ENCODE data around the gene RAPH1. TPM values are rescaled to one million over a fixed set of nuclear protein-coding genes. Genes with fewer than 3 reads are reported as not detected.

Gene RAPH1
- total RNA-seq, 2 experiments from 2014 or later, result 0.98 to 1.3 TPM

GRCh38 chr2:203453858-203454451 is 81.1 kb downstream of the RAPH1 start:
- ChIA-PET CTCF (interaction anchor here (0.6 to 2.4 kb wide), 12 partner anchors 12 to 630 kb away, joined by 3 to 13 read pairs (median 4); no protein-coding TSS in a partner anchor), POLR2A (no interaction called here)
- DNase-seq, result no peak
- Mint-ChIP-seq H3K9me3 (no peaks in the 10 kb centered on the region), H3K27ac (no peak overlapping the region), H3K4me1 (no peaks in the 10 kb centered on the region), H3K27me3 (no peaks in the 10 kb centered on the region), H3K4me3 (no peak overlapping the region), H3K36me3 (ENCODE audit: low read depth) (no peaks in the 10 kb centered on the region)

GRCh38 chr2:203451689-203452088 is 83.4 kb downstream of the RAPH1 start:
- Mint-ChIP-seq H3K36me3 (ENCODE audit: low read depth) (no peaks in the 10 kb centered on the region), H3K27ac (no peak overlapping the region), H3K9me3 (no peaks in the 10 kb centered on the region), H3K4me1 (peaks cover 4% of the 10 kb centered on the region), H3K4me3 (no peak overlapping the region), H3K27me3 (no peaks in the 10 kb centered on the region)
- ChIA-PET CTCF (interaction anchor here (1.3 kb wide), 1 partner anchor 364 kb away, joined by 3 read pairs; no protein-coding TSS in a partner anchor), POLR2A (no interaction called here)
- DNase-seq, result no peak

GRCh38 chr2:203451011-203451410 is 84.1 kb downstream of the RAPH1 start:
- Mint-ChIP-seq H3K4me1 (peaks cover 10% of the 10 kb centered on the region), H3K9me3 (no peaks in the 10 kb centered on the region), H3K4me3 (no peak overlapping the region), H3K27me3 (no peaks in the 10 kb centered on the region), H3K36me3 (ENCODE audit: low read depth) (no peaks in the 10 kb centered on the region), H3K27ac (no peak overlapping the region)
- ChIA-PET CTCF (no interaction called here), POLR2A (no interaction called here)
- DNase-seq, result no peak

- peaks cover 13% of the 10 kb centered on the region for H3K4me1 Mint-ChIP-seq
- no peak overlapping the region for H3K27ac Mint-ChIP-seq
- no peaks in the 10 kb centered on the region for H3K36me3 Mint-ChIP-seq (ENCODE audit: low read depth)
- H3K27me3 Mint-ChIP-seq, result no peaks in the 10 kb centered on the region
- ChIA-PET POLR2A (no interaction called here), CTCF (interaction anchor here (1.0 to 1.1 kb wide), 2 partner anchors 364 to 365 kb away, joined by 3 read pairs; no protein-coding TSS in a partner anchor)
- DNase-seq, result no peak
- H3K4me3 Mint-ChIP-seq, result no peak overlapping the region
- H3K9me3 Mint-ChIP-seq, result no peaks in the 10 kb centered on the region
Observed at GRCh38 chr2:203450561-203450960, 84.5 kb downstream of the RAPH1 start.

- ChIA-PET POLR2A (no interaction called here), CTCF (no interaction called here)
- Mint-ChIP-seq H3K4me1 (peaks cover 18% of the 10 kb centered on the region), H3K36me3 (ENCODE audit: low read depth) (no peaks in the 10 kb centered on the region), H3K4me3 (no peak overlapping the region), H3K27ac (no peak overlapping the region), H3K27me3 (no peaks in the 10 kb centered on the region), H3K9me3 (no peaks in the 10 kb centered on the region)
- DNase-seq, result no peak
Observed at GRCh38 chr2:203446780-203447179, 88.3 kb downstream of the RAPH1 start.

- CTCF ChIA-PET, result no interaction called here
- peaks cover 18% of the 10 kb centered on the region for H3K4me1 Mint-ChIP-seq
Observed at GRCh38 chr2:203446071-203446481, 89.0 kb downstream of the RAPH1 start.

GRCh38 chr2:203444738-203445137 is 90.4 kb downstream of the RAPH1 start:
- ChIA-PET POLR2A (no interaction called here), CTCF (interaction anchor here (1.4 kb wide), 2 partner anchors 13 to 220 kb away, joined by 3 to 4 read pairs; no protein-coding TSS in a partner anchor)
- H3K9me3 Mint-ChIP-seq, result no peaks in the 10 kb centered on the region
- H3K4me1 Mint-ChIP-seq, result peaks cover 18% of the 10 kb centered on the region
- no peak overlapping the region for H3K27ac Mint-ChIP-seq
- H3K27me3 Mint-ChIP-seq, result no peaks in the 10 kb centered on the region
- no peaks in the 10 kb centered on the region for H3K36me3 Mint-ChIP-seq (ENCODE audit: low read depth)
- H3K4me3 Mint-ChIP-seq, result no peak overlapping the region
- DNase-seq, result no peak

More at GRCh38 chr2:203446071-203446481, 89.0 kb downstream of the RAPH1 start:
- Mint-ChIP-seq H3K27me3 (no peaks in the 10 kb centered on the region), H3K4me3 (no peak overlapping the region), H3K9me3 (no peaks in the 10 kb centered on the region), H3K27ac (no peak overlapping the region), H3K36me3 (ENCODE audit: low read depth) (no peaks in the 10 kb centered on the region)
- DNase-seq, result no peak
- POLR2A ChIA-PET, result no interaction called here

- H3K9me3 Mint-ChIP-seq, result no peaks in the 10 kb centered on the region
- no peaks in the 10 kb centered on the region for H3K36me3 Mint-ChIP-seq (ENCODE audit: low read depth)
- POLR2A ChIA-PET, result no interaction called here
- no peak for DNase-seq
- H3K4me1 Mint-ChIP-seq, result peaks cover 14% of the 10 kb centered on the region
- H3K4me3 Mint-ChIP-seq, result no peak overlapping the region
- no peaks in the 10 kb centered on the region for H3K27me3 Mint-ChIP-seq
- CTCF ChIA-PET, result interaction anchor here (0.5 to 2.0 kb wide), 4 partner anchors 11 to 1789 kb away, joined by 3 to 5 read pairs (median 4); no protein-coding TSS in a partner anchor
- H3K27ac Mint-ChIP-seq, result no peak overlapping the region
Observed at GRCh38 chr2:203442463-203442862, 92.6 kb downstream of the RAPH1 start.

- CTCF ChIA-PET, result interaction anchor here (1.5 to 2.0 kb wide), 2 partner anchors 10 to 12 kb away, joined by 5 read pairs; no protein-coding TSS in a partner anchor
- H3K27ac Mint-ChIP-seq, result no peak overlapping the region
Observed at GRCh38 chr2:203441463-203441862, 93.6 kb downstream of the RAPH1 start.

GRCh38 chr2:203440671-203441070 is 94.4 kb downstream of the RAPH1 start:
- no peaks in the 10 kb centered on the region for H3K27me3 Mint-ChIP-seq
- DNase-seq, result no peak
- H3K9me3 Mint-ChIP-seq, result no peaks in the 10 kb centered on the region
- POLR2A ChIA-PET, result no interaction called here
- H3K4me1 Mint-ChIP-seq, result peaks cover 5% of the 10 kb centered on the region
- CTCF ChIA-PET, result no interaction called here
- H3K36me3 Mint-ChIP-seq (ENCODE audit: low read depth), result no peaks in the 10 kb centered on the region
- no peak overlapping the region for H3K4me3 Mint-ChIP-seq
- H3K27ac Mint-ChIP-seq, result no peak overlapping the region

More at GRCh38 chr2:203441463-203441862, 93.6 kb downstream of the RAPH1 start:
- Mint-ChIP-seq H3K36me3 (ENCODE audit: low read depth) (no peaks in the 10 kb centered on the region), H3K27me3 (no peaks in the 10 kb centered on the region), H3K4me3 (no peak overlapping the region), H3K9me3 (no peaks in the 10 kb centered on the region), H3K4me1 (peaks cover 12% of the 10 kb centered on the region)
- no peak for DNase-seq
- POLR2A ChIA-PET, result no interaction called here

GRCh38 chr2:203438528-203438927 is 96.6 kb downstream of the RAPH1 start:
- Mint-ChIP-seq H3K36me3 (ENCODE audit: low read depth) (no peaks in the 10 kb centered on the region), H3K27ac (no peak overlapping the region), H3K9me3 (no peaks in the 10 kb centered on the region), H3K4me3 (no peak overlapping the region), H3K4me1 (no peaks in the 10 kb centered on the region), H3K27me3 (no peaks in the 10 kb centered on the region)
- ChIA-PET CTCF (no interaction called here), POLR2A (no interaction called here)
- no peak for DNase-seq

- DNase-seq, result no peak
- POLR2A ChIA-PET, result no interaction called here
- H3K4me3 Mint-ChIP-seq, result no peak overlapping the region
- CTCF ChIA-PET, result no interaction called here
- H3K4me1 Mint-ChIP-seq, result no peaks in the 10 kb centered on the region
- no peaks in the 10 kb centered on the region for H3K27me3 Mint-ChIP-seq
- H3K27ac Mint-ChIP-seq, result no peak overlapping the region
- no peaks in the 10 kb centered on the region for H3K9me3 Mint-ChIP-seq
- no peaks in the 10 kb centered on the region for H3K36me3 Mint-ChIP-seq (ENCODE audit: low read depth)
Observed at GRCh38 chr2:203437511-203437910, 97.6 kb downstream of the RAPH1 start.

- Mint-ChIP-seq H3K27me3 (no peaks in the 10 kb centered on the region), H3K36me3 (ENCODE audit: low read depth) (no peaks in the 10 kb centered on the region), H3K9me3 (no peaks in the 10 kb centered on the region), H3K4me3 (no peak overlapping the region), H3K27ac (no peak overlapping the region), H3K4me1 (no peaks in the 10 kb centered on the region)
- POLR2A ChIA-PET, result no interaction called here
- CTCF ChIA-PET, result no interaction called here
- no peak for DNase-seq
Observed at GRCh38 chr2:203436496-203436895, 98.6 kb downstream of the RAPH1 start.

- Mint-ChIP-seq H3K36me3 (ENCODE audit: low read depth) (no peaks in the 10 kb centered on the region), H3K4me1 (no peaks in the 10 kb centered on the region), H3K27ac (no peak overlapping the region), H3K9me3 (no peaks in the 10 kb centered on the region), H3K4me3 (no peak overlapping the region), H3K27me3 (no peaks in the 10 kb centered on the region)
- POLR2A ChIA-PET, result no interaction called here
- no peak for DNase-seq
- CTCF ChIA-PET, result interaction anchor here (0.6 kb wide), 1 partner anchor 605 kb away, joined by 3 read pairs; no protein-coding TSS in a partner anchor
Observed at GRCh38 chr2:203432811-203433210, 102.3 kb downstream of the RAPH1 start.
